Measurements from ENCODE around the gene CEACAM7. TPM values are rescaled to one million over a fixed set of nuclear protein-coding genes. Genes with fewer than 3 reads are reported as not detected.
A peak's percentile ranks its signal among the peaks of the same experiment; 100 is the strongest.

Gene CEACAM7
- total RNA-seq, 2 donors from 2014 or later = not detected

- Mint-ChIP-seq H3K9me3 (no peaks in the 10 kb centered on the region), H3K27me3 (peaks cover 19 to 28% of the 10 kb centered on the region in 2 donors), H3K4me3 (no peak overlapping the region), H3K27ac (no peak overlapping the region), H3K36me3 (peaks cover 6% of the 10 kb centered on the region), H3K4me1 (ENCODE audit: low read depth in 2 of 2) (peaks cover 0 to 7% of the 10 kb centered on the region in 2 donors)
- no peak for DNase-seq (ENCODE audit: low spot score)
- ATAC-seq = peak in 1 of 2 donors; percentile 16
Measured at GRCh38 chr19:41695745-41696144, 7.7 kb upstream of the CEACAM7 start.

DNA sequence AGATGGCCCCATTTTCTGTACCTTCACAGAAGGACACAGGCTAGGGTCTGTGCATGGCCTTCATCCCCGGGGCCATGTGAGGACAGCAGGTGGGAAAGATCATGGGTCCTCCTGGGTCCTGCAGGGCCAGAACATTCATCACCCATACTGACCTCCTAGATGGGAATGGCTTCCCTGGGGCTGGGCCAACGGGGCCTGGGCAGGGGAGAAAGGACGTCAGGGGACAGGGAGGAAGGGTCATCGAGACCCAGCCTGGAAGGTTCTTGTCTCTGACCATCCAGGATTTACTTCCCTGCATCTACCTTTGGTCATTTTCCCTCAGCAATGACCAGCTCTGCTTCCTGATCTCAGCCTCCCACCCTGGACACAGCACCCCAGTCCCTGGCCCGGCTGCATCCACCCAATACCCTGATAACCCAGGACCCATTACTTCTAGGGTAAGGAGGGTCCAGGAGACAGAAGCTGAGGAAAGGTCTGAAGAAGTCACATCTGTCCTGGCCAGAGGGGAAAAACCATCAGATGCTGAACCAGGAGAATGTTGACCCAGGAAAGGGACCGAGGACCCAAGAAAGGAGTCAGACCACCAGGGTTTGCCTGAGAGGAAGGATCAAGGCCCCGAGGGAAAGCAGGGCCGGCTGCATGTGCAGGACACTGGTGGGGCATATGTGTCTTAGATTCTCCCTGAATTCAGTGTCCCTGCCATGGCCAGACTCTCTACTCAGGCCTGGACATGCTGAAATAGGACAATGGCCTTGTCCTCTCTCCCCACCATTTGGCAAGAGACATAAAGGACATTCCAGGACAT lies 7.0 kb upstream of the CEACAM7 start:
- H3K27ac Mint-ChIP-seq = no peak overlapping the region
- ATAC-seq (no peak), DNase-seq (ENCODE audit: low spot score) (no peak)
- H3K36me3 Mint-ChIP-seq = peaks cover 6% of the 10 kb centered on the region
- peaks cover 19 to 28% of the 10 kb centered on the region in 2 donors for H3K27me3 Mint-ChIP-seq
- H3K4me3 Mint-ChIP-seq = no peak overlapping the region
- no peaks in the 10 kb centered on the region for H3K9me3 Mint-ChIP-seq
- H3K4me1 Mint-ChIP-seq (ENCODE audit: low read depth in 2 of 2) = peaks cover 0 to 7% of the 10 kb centered on the region in 2 donors

DNA sequence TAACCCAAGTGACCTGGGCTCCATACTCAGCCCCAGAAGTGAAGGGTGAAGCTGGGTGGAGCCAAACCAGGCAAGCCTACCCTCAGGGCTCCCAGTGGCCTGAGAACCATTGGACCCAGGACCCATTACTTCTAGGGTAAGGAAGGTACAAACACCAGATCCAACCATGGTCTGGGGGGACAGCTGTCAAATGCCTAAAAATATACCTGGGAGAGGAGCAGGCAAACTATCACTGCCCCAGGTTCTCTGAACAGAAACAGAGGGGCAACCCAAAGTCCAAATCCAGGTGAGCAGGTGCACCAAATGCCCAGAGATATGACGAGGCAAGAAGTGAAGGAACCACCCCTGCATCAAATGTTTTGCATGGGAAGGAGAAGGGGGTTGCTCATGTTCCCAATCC lies 6.1 kb upstream of the CEACAM7 start:
- H3K36me3 Mint-ChIP-seq = peaks cover 6% of the 10 kb centered on the region
- no peak overlapping the region for H3K27ac Mint-ChIP-seq
- peaks cover 0 to 7% of the 10 kb centered on the region in 2 donors for H3K4me1 Mint-ChIP-seq (ENCODE audit: low read depth in 2 of 2)
- no peak overlapping the region for H3K4me3 Mint-ChIP-seq
- peaks cover 19 to 27% of the 10 kb centered on the region in 2 donors for H3K27me3 Mint-ChIP-seq
- H3K9me3 Mint-ChIP-seq = no peaks in the 10 kb centered on the region
- DNase-seq (ENCODE audit: low spot score) (no peak), ATAC-seq (no peak)

DNA sequence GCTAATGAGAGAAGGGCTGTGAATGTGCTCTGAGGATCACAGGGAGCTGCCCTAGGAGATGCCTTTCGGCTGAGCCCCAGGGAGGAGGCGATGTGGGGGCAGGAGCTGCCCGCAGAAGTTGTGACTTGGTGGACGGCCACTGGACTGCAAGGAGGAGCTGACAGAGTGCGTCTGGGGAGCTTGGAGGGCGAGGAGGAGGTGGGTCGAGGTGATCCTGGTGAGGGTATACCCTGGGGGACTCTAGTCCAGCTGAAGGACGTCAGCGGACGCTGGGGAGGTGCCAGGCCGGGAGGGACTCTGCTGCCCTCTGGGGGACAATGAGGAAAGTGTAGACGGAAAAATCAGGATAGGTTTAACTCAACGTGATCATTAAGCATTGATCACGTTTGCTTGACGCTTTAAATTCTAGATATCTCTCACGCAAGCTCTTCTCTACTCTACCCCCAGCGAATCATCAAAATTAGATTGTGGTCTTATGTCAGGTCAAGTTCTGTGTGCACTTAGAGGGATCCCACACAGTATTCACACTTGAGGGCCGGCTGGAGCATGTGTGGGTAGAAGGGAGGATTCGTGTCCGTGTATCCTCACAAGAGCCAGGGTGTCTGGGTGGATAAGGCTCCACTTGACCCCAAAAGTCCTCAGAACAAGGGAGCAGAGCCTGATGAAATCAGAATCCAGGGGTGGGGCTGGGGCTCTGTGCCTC lies 3.3 kb upstream of the CEACAM7 start:
- peak in 1 of 2 donors; percentile 41 for ATAC-seq
- peaks cover 6% of the 10 kb centered on the region for H3K36me3 Mint-ChIP-seq
- DNase-seq (ENCODE audit: low spot score) = no peak
- H3K9me3 Mint-ChIP-seq = no peaks in the 10 kb centered on the region
- peaks cover 0 to 7% of the 10 kb centered on the region in 2 donors for H3K4me1 Mint-ChIP-seq (ENCODE audit: low read depth in 2 of 2)
- no peak overlapping the region for H3K27ac Mint-ChIP-seq
- no peak overlapping the region for H3K4me3 Mint-ChIP-seq
- peaks cover 19 to 20% of the 10 kb centered on the region in 2 donors for H3K27me3 Mint-ChIP-seq

DNA sequence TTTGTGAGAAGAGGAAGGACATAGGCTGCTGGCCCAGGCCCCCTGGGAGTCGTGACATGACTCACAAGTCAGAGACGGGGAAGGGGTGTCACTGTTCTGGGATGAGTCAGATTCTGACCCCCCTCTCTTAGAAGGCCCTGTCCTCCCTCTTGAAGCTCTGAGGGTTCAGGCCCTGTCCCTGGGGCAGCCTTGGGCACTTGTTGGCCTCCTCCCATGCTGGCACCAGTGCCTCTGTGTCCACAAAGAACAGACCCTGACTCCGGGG lies 2.7 kb upstream of the CEACAM7 start:
- no peak overlapping the region for H3K4me3 Mint-ChIP-seq
- H3K9me3 Mint-ChIP-seq = no peaks in the 10 kb centered on the region
- peaks cover 17 to 19% of the 10 kb centered on the region in 2 donors for H3K27me3 Mint-ChIP-seq
- H3K4me1 Mint-ChIP-seq (ENCODE audit: low read depth in 2 of 2) = peaks cover 0 to 7% of the 10 kb centered on the region in 2 donors
- no peak for ATAC-seq
- DNase-seq (ENCODE audit: low spot score) = no peak
- no peak overlapping the region for H3K27ac Mint-ChIP-seq
- H3K36me3 Mint-ChIP-seq = peaks cover 6% of the 10 kb centered on the region

DNA sequence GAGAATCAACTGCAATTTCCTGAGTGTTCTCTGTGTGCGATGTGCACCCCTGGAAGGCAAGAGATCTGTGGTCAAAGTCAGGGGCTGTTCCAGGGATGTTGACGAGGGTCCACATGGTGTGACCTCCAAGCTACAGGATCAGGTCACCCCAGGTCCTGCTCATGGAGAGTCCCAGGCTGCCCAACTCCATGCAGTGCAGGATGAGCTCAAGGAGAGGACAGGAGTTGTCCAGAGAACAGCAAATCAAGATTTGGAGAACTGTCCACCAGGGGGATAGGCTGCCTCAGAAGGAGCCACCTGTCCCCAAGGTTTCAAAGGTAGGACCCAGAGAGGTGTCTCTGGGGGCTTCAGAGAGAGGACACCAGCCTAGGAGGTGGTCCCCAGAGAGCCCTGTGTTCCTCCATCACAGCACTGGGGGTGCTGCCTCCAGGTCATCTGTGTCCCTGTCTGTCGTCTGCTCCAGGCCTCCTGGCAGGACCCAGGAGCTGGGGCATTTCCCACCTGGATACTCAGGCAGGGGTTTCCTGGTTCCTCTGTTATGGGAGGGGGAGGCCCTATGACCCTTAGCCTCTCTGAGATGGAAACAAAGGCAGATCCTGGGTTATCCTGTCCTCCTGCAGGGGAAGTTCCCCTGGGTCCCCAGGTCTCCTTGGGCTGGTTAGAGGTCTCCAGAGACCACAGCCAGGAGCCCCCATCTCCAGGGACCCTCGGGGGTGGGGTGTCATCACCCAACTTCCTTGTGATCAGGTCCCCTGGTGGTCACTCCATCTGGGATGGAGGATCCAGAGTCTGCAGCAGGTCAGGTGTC lies 2.1 kb upstream of the CEACAM7 start:
- Mint-ChIP-seq H3K27ac (no peak overlapping the region), H3K36me3 (peaks cover 6% of the 10 kb centered on the region), H3K27me3 (peaks cover 17 to 19% of the 10 kb centered on the region in 2 donors), H3K4me3 (no peak overlapping the region), H3K4me1 (ENCODE audit: low read depth in 2 of 2) (peaks cover 0 to 7% of the 10 kb centered on the region in 2 donors), H3K9me3 (no peaks in the 10 kb centered on the region)
- no peak for DNase-seq (ENCODE audit: low spot score)
- ATAC-seq = peak in 1 of 2 donors; percentile 4

DNA sequence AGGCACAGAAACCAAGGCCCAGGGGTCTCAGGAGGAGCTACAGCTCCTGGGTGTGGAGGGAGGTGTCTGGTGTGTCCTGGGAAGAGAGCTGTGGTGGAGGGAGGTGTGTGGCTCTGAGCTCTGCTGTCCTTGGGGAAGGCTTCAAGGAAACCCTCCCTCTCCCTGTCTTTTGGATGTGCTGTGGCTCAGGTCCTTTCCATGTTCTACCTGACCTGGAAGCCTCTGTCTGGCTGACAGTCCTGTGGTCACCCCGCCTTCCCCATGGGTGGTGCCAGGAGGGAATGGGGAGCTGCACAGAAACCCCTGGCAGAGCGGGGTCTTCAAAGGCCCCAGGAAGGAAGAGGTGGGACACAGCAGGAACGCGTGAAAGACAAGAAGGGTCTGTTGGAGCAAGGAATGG lies 617 bp upstream of the CEACAM7 start:
- ATAC-seq (no peak), DNase-seq (ENCODE audit: low spot score) (no peak)
- Mint-ChIP-seq H3K4me3 (no peak overlapping the region), H3K27ac (no peak overlapping the region), H3K9me3 (no peaks in the 10 kb centered on the region), H3K27me3 (peaks cover 26 to 27% of the 10 kb centered on the region in 2 donors), H3K36me3 (peaks cover 6% of the 10 kb centered on the region), H3K4me1 (ENCODE audit: low read depth in 2 of 2) (peaks cover 0 to 7% of the 10 kb centered on the region in 2 donors)

DNA sequence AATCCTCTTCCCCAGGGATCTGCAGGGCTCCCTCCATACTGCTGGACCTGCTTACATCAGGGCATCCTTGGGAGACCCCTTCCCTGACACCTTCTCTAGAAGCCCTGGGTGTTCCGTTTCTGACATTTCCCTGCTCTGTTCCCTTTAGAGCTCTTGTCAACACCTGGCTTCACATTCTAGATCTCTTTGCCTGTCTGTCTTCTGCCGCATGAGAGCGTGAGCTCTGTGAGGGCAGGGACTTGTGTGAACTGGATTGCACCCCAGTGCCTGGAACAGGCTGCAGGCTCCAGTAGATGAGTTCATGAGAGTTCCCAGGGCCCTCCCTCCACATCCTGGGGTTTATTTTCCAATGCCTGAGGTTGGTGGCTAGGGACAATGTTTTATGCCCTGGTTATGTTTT lies 651 bp downstream of the CEACAM7 start:
- no peak overlapping the region for H3K4me3 Mint-ChIP-seq
- H3K36me3 Mint-ChIP-seq = no peaks in the 10 kb centered on the region
- DNase-seq (ENCODE audit: low spot score) = no peak
- ATAC-seq = no peak
- H3K9me3 Mint-ChIP-seq = no peaks in the 10 kb centered on the region
- no peak overlapping the region for H3K27ac Mint-ChIP-seq
- peaks cover 0 to 7% of the 10 kb centered on the region in 2 donors for H3K4me1 Mint-ChIP-seq (ENCODE audit: low read depth in 2 of 2)
- peaks cover 20 to 24% of the 10 kb centered on the region in 2 donors for H3K27me3 Mint-ChIP-seq

DNA sequence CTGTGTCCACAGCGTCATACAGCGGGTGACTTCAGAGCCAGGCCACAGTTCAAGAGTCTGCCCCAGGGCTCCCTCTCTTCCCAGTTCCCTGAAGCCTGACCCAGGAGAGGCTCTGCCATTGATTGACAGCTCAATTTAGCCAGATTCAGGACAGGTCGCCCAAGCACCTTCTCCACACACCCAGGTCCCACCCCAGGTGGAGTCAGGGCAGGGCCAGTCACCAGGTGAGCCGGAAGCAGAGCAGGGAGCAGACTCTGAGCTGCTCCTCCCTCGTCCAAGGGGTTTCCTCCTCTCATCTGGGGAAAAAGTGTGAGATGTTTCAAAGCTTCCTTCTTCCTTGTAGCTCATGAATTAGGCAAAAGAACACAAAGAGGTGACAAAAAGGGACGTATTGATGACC lies 5.6 kb downstream of the CEACAM7 start:
- no peak for DNase-seq (ENCODE audit: low spot score)
- peak in 1 of 2 donors; percentile 24 for ATAC-seq
- Mint-ChIP-seq H3K27ac (no peak overlapping the region), H3K4me3 (no peak overlapping the region), H3K9me3 (no peaks in the 10 kb centered on the region), H3K27me3 (peaks cover 20 to 38% of the 10 kb centered on the region in 2 donors), H3K4me1 (ENCODE audit: low read depth in 2 of 2) (no peaks in the 10 kb centered on the region), H3K36me3 (no peaks in the 10 kb centered on the region)

- Mint-ChIP-seq H3K27me3 (peaks cover 48 to 70% of the 10 kb centered on the region in 2 donors), H3K27ac (no peak overlapping the region), H3K4me3 (no peak overlapping the region), H3K36me3 (no peaks in the 10 kb centered on the region), H3K4me1 (ENCODE audit: low read depth in 2 of 2) (no peaks in the 10 kb centered on the region), H3K9me3 (peaks cover 4% of the 10 kb centered on the region)
- DNase-seq (ENCODE audit: low spot score) = no peak
- ATAC-seq = no peak
Measured at GRCh38 chr19:41671486-41671885, 16.6 kb downstream of the CEACAM7 start.

DNA sequence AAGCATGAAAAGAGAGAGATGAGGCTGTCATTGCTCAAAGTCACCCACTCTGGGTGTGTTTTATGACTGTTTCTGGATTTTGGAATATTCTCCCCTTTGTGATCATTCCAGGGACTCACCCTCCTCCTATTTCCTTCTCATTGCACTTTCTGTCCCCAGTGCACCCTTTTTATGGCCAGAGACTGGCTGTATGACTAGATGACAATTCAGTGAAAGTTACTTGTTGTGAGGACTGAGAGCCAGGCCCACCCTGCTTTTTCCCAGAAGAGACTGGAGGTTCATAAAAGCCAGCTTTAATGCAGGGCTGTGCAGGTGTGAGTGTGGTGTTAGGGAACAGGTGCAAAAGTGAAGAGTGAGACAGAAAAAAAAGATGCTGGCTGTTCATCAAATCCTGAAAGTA lies 17.3 kb downstream of the CEACAM7 start:
- Mint-ChIP-seq H3K4me1 (ENCODE audit: low read depth in 2 of 2) (no peaks in the 10 kb centered on the region), H3K36me3 (no peaks in the 10 kb centered on the region), H3K27me3 (peaks cover 45 to 63% of the 10 kb centered on the region in 2 donors), H3K4me3 (no peak overlapping the region), H3K9me3 (peaks cover 4% of the 10 kb centered on the region), H3K27ac (no peak overlapping the region)
- DNase-seq (ENCODE audit: low spot score) = no peak
- ATAC-seq = no peak

GRCh38 chr19:41668315-41668714 lies 19.8 kb downstream of the CEACAM7 start:
- Mint-ChIP-seq H3K36me3 (peaks cover 11% of the 10 kb centered on the region), H3K4me3 (no peak overlapping the region), H3K4me1 (ENCODE audit: low read depth in 2 of 2) (no peaks in the 10 kb centered on the region), H3K27me3 (peaks cover 41 to 58% of the 10 kb centered on the region in 2 donors), H3K27ac (no peak overlapping the region), H3K9me3 (peaks cover 10% of the 10 kb centered on the region)
- no peak for ATAC-seq
- no peak for DNase-seq (ENCODE audit: low spot score)

DNA sequence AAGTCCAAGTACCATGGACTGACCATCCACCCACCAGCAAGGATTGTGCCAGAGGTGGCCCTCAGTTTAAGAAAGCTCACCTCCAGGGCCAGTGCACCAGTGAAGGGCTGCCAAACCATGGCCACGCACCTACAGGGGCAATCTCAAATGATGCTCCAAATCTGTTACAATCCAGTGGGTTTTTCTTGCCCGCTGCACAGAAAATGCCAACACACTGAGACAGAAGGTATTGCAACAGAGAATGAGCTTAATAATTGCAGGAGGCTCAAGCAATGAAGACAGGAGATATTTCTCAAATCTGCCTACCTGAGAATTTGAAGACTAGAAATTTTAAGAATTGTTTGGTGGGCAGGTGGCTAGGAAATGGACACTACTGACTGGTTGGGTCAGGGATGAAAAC lies 22.0 kb downstream of the CEACAM7 start:
- no peak overlapping the region for H3K4me3 Mint-ChIP-seq
- H3K27me3 Mint-ChIP-seq = peaks cover 28 to 54% of the 10 kb centered on the region in 2 donors
- no peak for DNase-seq (ENCODE audit: low spot score)
- no peak for ATAC-seq
- H3K4me1 Mint-ChIP-seq (ENCODE audit: low read depth in 2 of 2) = no peaks in the 10 kb centered on the region
- H3K27ac Mint-ChIP-seq = no peak overlapping the region
- peaks cover 10% of the 10 kb centered on the region for H3K9me3 Mint-ChIP-seq
- peaks cover 11% of the 10 kb centered on the region for H3K36me3 Mint-ChIP-seq

GRCh38 chr19:41657157-41657556 lies 30.9 kb downstream of the CEACAM7 start:
- Mint-ChIP-seq H3K27ac (peak overlapping the region in 1 of 2 donors; percentile 9), H3K36me3 (peaks cover 26% of the 10 kb centered on the region), H3K4me1 (ENCODE audit: low read depth in 2 of 2) (peaks cover 0 to 7% of the 10 kb centered on the region in 2 donors), H3K9me3 (no peaks in the 10 kb centered on the region), H3K4me3 (no peak overlapping the region), H3K27me3 (peaks cover 43 to 65% of the 10 kb centered on the region in 2 donors)
- no peak for DNase-seq (ENCODE audit: low spot score)
- ATAC-seq = no peak

All from natural killer cell treated with Interleukin-12 subunit alpha and Interleukin-12 subunit beta and Interleukin-15 and Interleukin-18, amount 100 ng/mL, for 72 hours (primary cell).